GM12865 (cell line): ENCODE data around the gene THOC2.
"Not testable (repeated sequence)": the region's sequence is repeated elsewhere in the genome, so short reads cannot be mapped to it uniquely, and the experiment has no call there.

Source experiments
- DNase-seq: peaks from one replicate; pipeline ENCODE4 v3.0.0; 2010; ENCODE audit warnings: low read depth
- H3K4me3 ChIP-seq: 2 replicates; pipeline ENCODE4 v1.5.1; 2011; ENCODE audit warnings: mild to moderate bottlenecking, low read depth, low read length, control low read depth
- TF ChIP-seq, protein P1 (sequence below): IDR thresholded peaks from 2 replicates; pipeline ENCODE4 v1.5.1; 2011; ENCODE audit warnings: low read length, control low read depth, low read depth, inconsistent platforms; ENCODE audit not compliant: insufficient read depth; ENCODE audit errors: missing control alignments

The THOC2 gene

DNA sequence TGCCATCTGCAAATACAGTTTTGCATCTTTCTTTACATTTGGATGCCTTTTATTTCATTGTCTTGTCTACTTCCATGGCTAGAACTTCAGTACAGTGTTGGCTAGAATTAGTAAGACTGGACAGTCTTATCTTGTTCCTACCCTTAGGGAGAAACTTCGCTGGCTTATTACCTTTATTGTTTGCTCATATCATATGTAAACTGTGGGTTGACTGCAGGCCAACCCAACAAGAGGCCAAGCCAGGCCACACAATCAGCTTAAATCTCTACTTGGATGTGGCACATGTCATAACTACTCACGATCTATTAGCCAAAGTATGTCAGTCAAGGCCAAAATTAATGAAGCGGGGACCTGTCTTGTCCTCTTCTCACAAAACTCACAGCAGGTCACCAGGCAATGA lies 144.1 kb downstream of the THOC2 start:
- no peak overlapping the region for H3K4me3 ChIP-seq
- TF ChIP-seq, protein P1, sequence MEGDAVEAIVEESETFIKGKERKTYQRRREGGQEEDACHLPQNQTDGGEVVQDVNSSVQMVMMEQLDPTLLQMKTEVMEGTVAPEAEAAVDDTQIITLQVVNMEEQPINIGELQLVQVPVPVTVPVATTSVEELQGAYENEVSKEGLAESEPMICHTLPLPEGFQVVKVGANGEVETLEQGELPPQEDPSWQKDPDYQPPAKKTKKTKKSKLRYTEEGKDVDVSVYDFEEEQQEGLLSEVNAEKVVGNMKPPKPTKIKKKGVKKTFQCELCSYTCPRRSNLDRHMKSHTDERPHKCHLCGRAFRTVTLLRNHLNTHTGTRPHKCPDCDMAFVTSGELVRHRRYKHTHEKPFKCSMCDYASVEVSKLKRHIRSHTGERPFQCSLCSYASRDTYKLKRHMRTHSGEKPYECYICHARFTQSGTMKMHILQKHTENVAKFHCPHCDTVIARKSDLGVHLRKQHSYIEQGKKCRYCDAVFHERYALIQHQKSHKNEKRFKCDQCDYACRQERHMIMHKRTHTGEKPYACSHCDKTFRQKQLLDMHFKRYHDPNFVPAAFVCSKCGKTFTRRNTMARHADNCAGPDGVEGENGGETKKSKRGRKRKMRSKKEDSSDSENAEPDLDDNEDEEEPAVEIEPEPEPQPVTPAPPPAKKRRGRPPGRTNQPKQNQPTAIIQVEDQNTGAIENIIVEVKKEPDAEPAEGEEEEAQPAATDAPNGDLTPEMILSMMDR: no peak
- DNase-seq: no peak

DNA sequence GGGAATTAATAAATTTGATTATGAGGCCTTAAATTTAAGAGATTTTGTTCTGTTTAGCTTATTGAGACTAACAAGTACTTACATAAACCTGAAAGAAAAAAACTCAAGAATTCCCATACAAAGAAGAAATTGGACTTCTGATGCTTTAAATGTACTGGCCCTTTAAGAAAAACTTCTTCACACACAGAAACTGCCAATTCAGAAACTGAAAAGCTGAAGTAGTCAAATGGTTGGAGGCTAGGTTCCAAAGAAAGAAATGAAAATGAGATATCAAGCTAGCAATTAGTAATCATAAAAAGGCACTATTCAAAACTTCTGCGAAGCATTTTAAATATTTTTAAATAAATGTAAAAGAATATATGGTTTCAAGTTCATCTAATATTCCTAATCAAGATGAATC lies 151.3 kb downstream of the THOC2 start:
- DNase-seq: peak; percentile 15
- TF ChIP-seq, protein P1: no peak
- H3K4me3 ChIP-seq: no peak overlapping the region

DNA sequence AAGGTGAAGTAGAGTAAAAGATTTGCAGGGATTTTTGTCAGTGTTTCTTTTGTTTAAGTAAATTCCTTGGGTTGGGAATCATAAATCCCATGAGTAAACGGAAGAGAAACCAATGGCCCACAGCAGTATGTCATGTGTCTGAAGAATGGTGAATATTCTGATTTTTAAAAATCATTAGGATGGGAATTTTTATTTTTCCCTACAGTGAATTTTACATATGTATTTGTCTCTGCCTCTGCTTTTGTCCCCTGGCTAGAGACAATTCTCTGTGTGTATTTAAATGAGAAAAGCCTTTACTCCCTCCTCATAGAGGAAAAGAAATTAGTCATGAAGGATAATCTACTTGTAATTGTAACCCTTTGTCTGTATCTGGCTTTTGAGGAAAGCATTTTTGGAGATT lies 152.1 kb downstream of the THOC2 start:
- DNase-seq: no peak

DNA sequence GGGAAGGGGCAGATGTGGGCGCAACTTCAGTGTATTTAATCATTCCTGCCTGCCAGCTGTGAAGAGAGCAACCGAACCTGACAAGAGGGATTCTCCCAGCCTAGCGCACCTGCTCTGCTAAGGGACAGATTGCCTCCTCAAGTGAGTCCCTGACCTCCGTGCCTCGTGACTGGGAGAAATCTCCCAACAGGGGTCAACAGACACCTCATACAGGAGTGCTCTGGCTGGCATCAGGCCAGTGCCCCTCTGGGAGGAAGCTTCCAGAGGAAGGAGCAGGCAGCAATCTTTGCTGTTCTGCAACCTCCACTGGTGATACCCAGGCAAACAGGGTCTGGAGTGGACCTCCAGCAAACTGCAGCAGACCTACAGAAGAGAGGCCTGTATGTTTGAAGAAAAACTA lies 158.8 kb downstream of the THOC2 start:
- not testable (repeated sequence) for DNase-seq, H3K4me3 ChIP-seq

More for the DNA sequence above, 152.1 kb downstream of the THOC2 start:
- TF ChIP-seq, protein P1: no peak
- no peak overlapping the region for H3K4me3 ChIP-seq

DNA sequence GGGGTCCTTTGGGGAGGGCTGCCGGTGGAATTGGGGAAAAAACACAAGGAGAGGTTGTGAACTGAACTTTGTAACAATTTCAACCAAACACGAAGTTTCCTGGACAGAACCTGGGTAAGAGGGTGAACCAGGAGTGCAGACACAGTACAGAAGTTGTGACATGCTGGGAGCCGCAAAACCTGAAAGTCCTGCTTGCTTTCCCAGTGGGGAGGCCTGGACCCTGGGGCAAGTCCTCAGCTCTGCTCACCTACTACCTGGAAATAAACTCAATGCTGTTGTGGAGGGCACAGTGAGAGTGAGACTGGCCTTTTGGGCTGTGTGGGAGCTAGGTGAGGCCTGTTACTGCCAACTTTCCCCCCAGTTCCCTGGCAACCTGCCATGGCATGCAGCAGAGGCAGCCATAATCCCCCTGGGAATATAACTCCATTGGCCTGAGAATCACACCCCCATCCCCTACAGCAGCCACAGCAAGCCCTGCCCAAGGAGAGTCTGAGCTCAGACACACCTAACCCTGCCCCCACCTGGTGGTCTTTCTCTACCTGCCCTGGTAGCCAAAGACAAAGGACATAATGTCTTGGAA lies 162.8 kb downstream of the THOC2 start:
- no peak overlapping the region for H3K4me3 ChIP-seq
- no peak for DNase-seq
- TF ChIP-seq, protein P1: no peak

DNA sequence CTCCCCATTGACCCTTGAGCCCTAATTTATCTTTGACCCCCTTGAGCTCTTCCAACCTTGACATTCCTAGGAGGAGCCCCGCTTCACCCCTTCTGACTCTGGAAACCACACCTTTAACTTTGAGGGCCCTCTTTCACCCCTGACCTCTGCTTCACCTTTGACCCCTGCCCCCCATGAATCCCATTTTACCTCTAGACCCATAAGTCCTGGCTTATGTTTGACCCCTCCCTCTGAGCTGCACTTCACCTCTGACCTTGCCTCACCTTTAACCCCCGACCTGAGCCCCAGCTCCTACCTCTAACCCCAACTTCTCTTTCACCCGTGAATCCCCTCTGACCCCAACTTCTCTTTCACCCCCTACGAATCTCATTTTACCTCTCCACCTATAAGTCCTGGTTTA lies 169.7 kb downstream of the THOC2 start:
- no peak overlapping the region for H3K4me3 ChIP-seq
- DNase-seq: no peak
- TF ChIP-seq, protein P1: no peak

DNA sequence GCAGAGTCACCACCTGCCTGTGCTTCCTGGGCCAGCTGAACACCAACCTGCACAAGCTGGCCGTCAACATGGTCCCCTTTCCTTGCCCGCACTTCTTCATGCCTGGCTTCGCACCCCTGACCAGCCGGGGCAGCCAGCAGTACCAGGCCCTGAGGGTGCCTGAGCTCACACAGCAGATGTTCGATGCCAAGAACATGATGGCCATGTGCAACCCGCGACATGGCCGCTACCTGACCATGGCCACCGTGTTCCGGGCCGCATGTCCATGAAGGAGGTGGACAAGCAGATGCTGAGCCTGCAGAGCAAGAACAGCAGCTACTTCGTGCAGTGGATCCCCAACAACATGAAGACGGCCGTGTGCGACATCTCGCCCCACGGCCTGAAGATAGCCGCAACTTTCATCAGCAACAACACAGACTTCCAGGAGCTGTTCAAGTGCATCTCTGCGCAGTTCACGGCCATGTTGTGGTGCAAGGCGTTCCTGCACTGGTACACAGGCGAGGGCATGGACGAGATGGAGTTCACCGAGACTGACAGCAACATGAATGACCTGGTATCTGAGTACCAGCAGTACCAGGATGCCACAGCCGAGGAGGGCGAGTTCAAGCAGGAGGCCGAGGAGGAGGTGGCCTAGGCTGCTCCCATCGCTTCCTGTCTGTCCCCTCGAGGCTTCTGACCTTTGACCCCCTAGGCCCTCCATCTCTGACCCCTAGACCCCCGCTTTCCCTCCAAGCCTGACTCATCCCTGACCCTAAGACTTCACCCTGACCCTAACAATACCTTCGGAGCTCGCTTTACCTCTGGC lies 170.3 kb downstream of the THOC2 start:
- DNase-seq: no peak
- TF ChIP-seq, protein P1: no peak

More for the DNA sequence above, 170.3 kb downstream of the THOC2 start:
- H3K4me3 ChIP-seq: no peak overlapping the region
